HFF-Myc (cell line): ENCODE data around the gene TREML1.
A peak's percentile ranks its signal among the peaks of the same experiment; 100 is the strongest.

ENCODE experiments used
- DNase-seq: peaks from one replicate; pipeline ENCODE4 v3.0.0-alpha.2; 2011; ENCODE audit warnings: low read depth; ENCODE audit errors: extremely low read depth
- H3K4me3 ChIP-seq: replicated peaks from 2 replicates; pipeline ENCODE4 v1.5.1; 2011; ENCODE audit warnings: low read depth, mild to moderate bottlenecking, control low read depth, low read length
- CTCF ChIP-seq: IDR thresholded peaks from 2 replicates; pipeline ENCODE4 v1.5.1; 2012; ENCODE audit warnings: mild to moderate bottlenecking, low read depth, low read length, control low read depth; ENCODE audit errors: missing control alignments

The TREML1 gene

GRCh38 chr6:41187924-41188886, 34.1 kb upstream of the TREML1 start:
- TF ChIP-seq CTCF = no peak
- no peak for DNase-seq
- H3K4me3 ChIP-seq = no peak overlapping the region

- H3K4me3 ChIP-seq = no peak overlapping the region
- DNase-seq = no peak
- TF ChIP-seq CTCF = no peak
Measured at GRCh38 chr6:41186031-41186562, 31.9 kb upstream of the TREML1 start.

GRCh38 chr6:41184761-41185160, 30.6 kb upstream of the TREML1 start:
- no peak for TF ChIP-seq CTCF
- no peak overlapping the region for H3K4me3 ChIP-seq

GRCh38 chr6:41182069-41183034, 28.2 kb upstream of the TREML1 start:
- peak; percentile 68 for TF ChIP-seq CTCF
- H3K4me3 ChIP-seq = no peak overlapping the region
- peak; percentile 12 for DNase-seq

More at GRCh38 chr6:41184761-41185160, 30.6 kb upstream of the TREML1 start:
- no peak for DNase-seq

GRCh38 chr6:41181566-41181965, 27.4 kb upstream of the TREML1 start:
- no peak for TF ChIP-seq CTCF
- no peak overlapping the region for H3K4me3 ChIP-seq
- DNase-seq = no peak

GRCh38 chr6:41179163-41179562, 25.0 kb upstream of the TREML1 start:
- TF ChIP-seq CTCF = no peak
- DNase-seq = no peak
- H3K4me3 ChIP-seq = no peak overlapping the region
